Osteoblast (primary cell): ENCODE data around the gene ANK3. TPM values are rescaled to one million over a fixed set of nuclear protein-coding genes. Genes with fewer than 3 reads are reported as not detected.

ENCODE experiments used
- DNase-seq: peaks from one replicate; pipeline ENCODE4 v3.0.0; 2011; ENCODE audit warnings: low spot score, mixed read lengths; ENCODE audit not compliant: insufficient read length; ENCODE audit errors: missing footprints
- H2AFZ ChIP-seq: 2 replicates; pipeline ENCODE4 v1.6.0; 2011; ENCODE audit warnings: mild to moderate bottlenecking, low read length
- H3K27ac ChIP-seq: 2 replicates; pipeline ENCODE4 v1.5.1; 2011; ENCODE audit warnings: mild to moderate bottlenecking, low read depth, low read length, moderate library complexity
- H3K27me3 ChIP-seq: 2 replicates; pipeline ENCODE4 v1.6.0; 2012; ENCODE audit warnings: mild to moderate bottlenecking, control low read depth, inconsistent platforms, low read length, moderate library complexity; ENCODE audit not compliant: insufficient read depth
- H3K36me3 ChIP-seq: 2 replicates; pipeline ENCODE4 v1.5.1; 2011; ENCODE audit warnings: mild to moderate bottlenecking, low read length, control low read depth, moderate library complexity; ENCODE audit not compliant: insufficient read depth
- H3K4me1 ChIP-seq: 2 replicates; pipeline ENCODE4 v1.5.1; 2011; ENCODE audit warnings: mild to moderate bottlenecking, low read length, control low read depth, moderate library complexity; ENCODE audit not compliant: insufficient read depth
- H3K4me2 ChIP-seq: 2 replicates; pipeline ENCODE4 v1.6.0; 2011; ENCODE audit warnings: mild to moderate bottlenecking, low read length; ENCODE audit not compliant: insufficient read depth
- H3K4me3 ChIP-seq: fragments of 200-600 bp; sonication (generic); 3 replicates; pipeline ENCODE4 v1.5.1; 2012; ENCODE audit warnings: mild to moderate bottlenecking, low read length, inconsistent platforms; ENCODE audit not compliant: insufficient read depth
- H3K79me2 ChIP-seq: 2 replicates; pipeline ENCODE4 v1.6.0; 2012; ENCODE audit warnings: mild to moderate bottlenecking, low read length, control low read depth, inconsistent platforms; ENCODE audit not compliant: insufficient read depth
- H3K9me3 ChIP-seq: 2 replicates; pipeline ENCODE4 v1.5.1; 2011; ENCODE audit warnings: low read depth, low read length, control low read depth
- H4K20me1 ChIP-seq: 2 replicates; pipeline ENCODE4 v1.6.0; 2012; ENCODE audit warnings: mild to moderate bottlenecking, low read length, control low read depth; ENCODE audit not compliant: insufficient read depth
- total RNA-seq: library from RNA; depleted of rRNA; stranded (reverse); fragments of >200 nt; gene quantifications from 2 replicates; pipeline ENCODE4 v1.2.3, GENCODE V29; 2012
- TF ChIP-seq, protein P1 (sequence below): IDR thresholded peaks from 2 replicates; pipeline ENCODE4 v1.5.1; 2011; ENCODE audit warnings: mild to moderate bottlenecking, low read depth, low read length, moderate library complexity; ENCODE audit errors: extremely low read depth

The ANK3 gene
- total RNA-seq, 1 donor = 44.5 TPM

DNA sequence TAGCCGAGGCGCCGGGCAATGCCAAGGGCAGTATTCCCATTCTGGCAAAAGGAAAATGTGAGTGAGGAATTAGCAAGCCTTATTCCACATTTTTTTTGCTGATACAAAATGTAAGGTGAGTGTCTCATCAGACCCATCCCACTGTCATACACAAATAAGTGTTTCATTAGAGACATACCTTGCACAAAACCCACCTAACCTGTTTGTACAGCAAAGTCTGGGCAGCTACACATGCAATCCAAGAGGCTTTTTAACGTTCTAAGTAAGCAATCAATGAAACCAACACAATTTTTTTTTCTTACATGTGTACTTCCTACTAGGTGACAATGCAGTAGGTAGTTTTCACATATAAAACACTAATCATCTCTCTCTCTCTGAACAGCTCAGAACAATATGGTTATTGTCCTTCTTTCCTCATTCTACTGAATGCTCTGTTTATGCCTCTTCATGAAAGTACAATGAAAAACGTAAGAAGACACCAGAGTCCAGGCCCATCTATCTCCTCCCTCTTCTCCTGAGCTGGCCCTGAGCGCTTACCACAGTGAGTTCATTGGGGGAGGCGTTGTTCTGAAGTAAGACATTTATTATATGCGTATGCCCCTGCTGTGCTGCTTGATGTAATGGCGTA is 217.2 kb downstream of the ANK3 start:
- H3K27ac ChIP-seq = no peak overlapping the region

DNA sequence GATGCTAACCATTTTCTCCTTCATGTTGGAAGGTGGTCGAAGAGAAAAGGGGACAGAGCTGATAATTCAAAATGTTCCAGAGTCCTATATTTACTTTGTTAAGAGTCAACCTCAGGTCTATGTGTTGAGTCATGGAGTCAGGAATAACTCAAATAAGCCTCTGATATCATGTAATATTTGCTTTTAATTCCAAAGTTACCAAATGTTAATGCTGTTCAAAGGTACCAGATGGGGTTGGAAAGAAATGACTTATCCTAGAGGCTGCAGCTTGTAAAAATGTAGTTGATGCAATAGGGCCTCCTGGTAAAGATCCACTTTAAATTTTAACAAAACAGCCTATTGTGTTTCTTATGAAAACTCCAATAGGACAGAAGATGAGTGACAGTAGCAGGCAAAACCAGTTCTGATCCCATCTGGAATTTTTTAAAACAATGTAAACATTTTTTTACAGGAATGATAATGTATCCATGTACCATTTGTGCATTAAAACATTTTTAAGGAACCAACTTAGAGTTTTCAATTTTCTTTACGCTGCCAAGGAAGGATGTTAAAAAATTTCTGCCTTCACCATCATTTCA is 218.2 kb downstream of the ANK3 start:
- no peaks in the 10 kb centered on the region for H4K20me1 ChIP-seq
- TF ChIP-seq, protein P1, sequence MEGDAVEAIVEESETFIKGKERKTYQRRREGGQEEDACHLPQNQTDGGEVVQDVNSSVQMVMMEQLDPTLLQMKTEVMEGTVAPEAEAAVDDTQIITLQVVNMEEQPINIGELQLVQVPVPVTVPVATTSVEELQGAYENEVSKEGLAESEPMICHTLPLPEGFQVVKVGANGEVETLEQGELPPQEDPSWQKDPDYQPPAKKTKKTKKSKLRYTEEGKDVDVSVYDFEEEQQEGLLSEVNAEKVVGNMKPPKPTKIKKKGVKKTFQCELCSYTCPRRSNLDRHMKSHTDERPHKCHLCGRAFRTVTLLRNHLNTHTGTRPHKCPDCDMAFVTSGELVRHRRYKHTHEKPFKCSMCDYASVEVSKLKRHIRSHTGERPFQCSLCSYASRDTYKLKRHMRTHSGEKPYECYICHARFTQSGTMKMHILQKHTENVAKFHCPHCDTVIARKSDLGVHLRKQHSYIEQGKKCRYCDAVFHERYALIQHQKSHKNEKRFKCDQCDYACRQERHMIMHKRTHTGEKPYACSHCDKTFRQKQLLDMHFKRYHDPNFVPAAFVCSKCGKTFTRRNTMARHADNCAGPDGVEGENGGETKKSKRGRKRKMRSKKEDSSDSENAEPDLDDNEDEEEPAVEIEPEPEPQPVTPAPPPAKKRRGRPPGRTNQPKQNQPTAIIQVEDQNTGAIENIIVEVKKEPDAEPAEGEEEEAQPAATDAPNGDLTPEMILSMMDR = no peak
- H3K9me3 ChIP-seq = no peaks in the 10 kb centered on the region
- H3K4me2 ChIP-seq = no peak overlapping the region
- H2AFZ ChIP-seq = no peak overlapping the region
- H3K27ac ChIP-seq = no peak overlapping the region
- H3K27me3 ChIP-seq = no peaks in the 10 kb centered on the region
- H3K79me2 ChIP-seq = no peaks in the 10 kb centered on the region
- H3K4me3 ChIP-seq = no peak overlapping the region
- no peaks in the 10 kb centered on the region for H3K36me3 ChIP-seq
- no peaks in the 10 kb centered on the region for H3K4me1 ChIP-seq
- no peak for DNase-seq

More for the DNA sequence above, 217.2 kb downstream of the ANK3 start:
- H2AFZ ChIP-seq = no peak overlapping the region
- no peaks in the 10 kb centered on the region for H3K4me1 ChIP-seq
- no peak overlapping the region for H3K4me2 ChIP-seq
- no peak overlapping the region for H3K4me3 ChIP-seq
- no peaks in the 10 kb centered on the region for H3K9me3 ChIP-seq
- no peaks in the 10 kb centered on the region for H3K79me2 ChIP-seq
- no peaks in the 10 kb centered on the region for H4K20me1 ChIP-seq
- no peaks in the 10 kb centered on the region for H3K36me3 ChIP-seq
- H3K27me3 ChIP-seq = no peaks in the 10 kb centered on the region
- TF ChIP-seq, protein P1 = no peak
- DNase-seq = no peak

DNA sequence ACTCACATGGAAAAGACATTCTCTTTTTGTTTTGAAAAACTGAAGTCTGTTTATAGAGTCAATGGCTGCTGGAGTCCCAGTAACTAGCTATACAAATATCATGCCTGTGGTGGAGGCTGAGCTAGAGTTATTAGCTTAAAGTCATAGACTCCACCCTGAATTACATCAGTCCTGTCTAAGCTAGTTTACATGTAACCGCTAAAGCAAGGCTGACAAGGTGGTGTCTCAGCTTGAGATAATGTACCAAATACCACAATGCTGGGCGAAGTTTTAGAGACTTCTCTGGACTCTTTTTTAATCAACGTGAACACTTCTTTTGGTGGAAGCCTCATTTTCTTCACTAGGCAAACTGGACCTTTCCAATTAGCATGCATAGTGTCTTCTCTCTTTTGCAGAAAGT is 219.4 kb downstream of the ANK3 start:
- Histone ChIP-seq H3K4me3 (no peak overlapping the region), H3K27me3 (no peaks in the 10 kb centered on the region), H4K20me1 (no peaks in the 10 kb centered on the region), H3K9me3 (no peaks in the 10 kb centered on the region), H2AFZ (no peak overlapping the region), H3K27ac (no peak overlapping the region), H3K36me3 (no peaks in the 10 kb centered on the region), H3K4me1 (no peaks in the 10 kb centered on the region), H3K4me2 (no peak overlapping the region), H3K79me2 (no peaks in the 10 kb centered on the region)
- DNase-seq = no peak
- TF ChIP-seq, protein P1 = no peak

DNA sequence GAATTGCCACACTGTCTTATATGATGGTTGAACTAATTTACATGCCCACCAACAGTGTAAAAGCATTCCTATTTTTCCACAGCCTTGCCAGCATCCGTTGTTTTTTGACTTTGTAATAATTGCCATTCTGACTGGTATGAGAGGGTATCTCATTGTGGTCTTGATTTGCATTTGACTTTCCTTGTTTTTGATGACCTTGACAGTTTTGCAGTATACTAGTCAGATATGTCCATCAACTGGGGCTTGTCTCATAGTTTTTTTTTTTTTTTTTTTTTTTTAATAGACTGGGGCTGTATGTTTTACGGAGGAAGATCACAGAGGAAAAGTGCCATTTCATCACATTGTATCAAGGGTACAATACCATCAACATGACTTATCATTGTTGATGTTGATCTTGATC is 220.6 kb downstream of the ANK3 start:
- Histone ChIP-seq H3K9me3 (no peaks in the 10 kb centered on the region), H3K4me1 (no peaks in the 10 kb centered on the region), H3K27me3 (no peaks in the 10 kb centered on the region), H3K4me2 (no peak overlapping the region), H4K20me1 (no peaks in the 10 kb centered on the region), H3K79me2 (no peaks in the 10 kb centered on the region), H3K36me3 (no peaks in the 10 kb centered on the region), H2AFZ (no peak overlapping the region), H3K27ac (no peak overlapping the region), H3K4me3 (no peak overlapping the region)
- DNase-seq = no peak
- TF ChIP-seq, protein P1 = no peak
